ENCODE results near the gene RPH3AL.

The RPH3AL gene

DNA sequence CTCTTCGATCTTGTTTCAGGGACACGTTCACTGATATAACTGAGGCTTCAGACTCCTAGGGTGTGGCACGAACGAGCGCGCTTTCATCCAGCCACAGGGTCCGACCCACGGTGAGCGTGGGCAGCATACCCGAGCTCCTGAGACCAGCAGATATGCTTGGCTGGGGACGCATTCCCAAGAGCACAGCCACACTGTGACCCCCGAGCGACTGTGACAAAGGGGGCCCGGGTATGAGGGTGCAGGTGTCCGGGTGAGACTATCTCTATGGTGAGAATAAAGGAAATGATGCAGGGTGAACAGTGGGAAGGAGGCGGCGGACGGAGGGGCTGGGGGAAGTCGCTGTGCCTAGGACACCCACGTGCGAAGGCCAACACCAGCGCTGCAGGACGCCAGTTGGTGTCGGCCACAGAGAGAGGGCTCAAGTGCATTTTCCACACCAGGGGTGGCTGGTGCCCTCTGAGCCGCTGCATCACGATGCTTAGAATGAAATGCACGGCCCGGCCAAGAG is 17.6 kb downstream of the RPH3AL start:
- TF ChIP-seq ZNF565 (CRISPR knock-in tag; conservative IDR thresholded peaks at IDR 0.05; ENCODE audit: low read depth) (no peak), CSDC2 (CRISPR knock-in tag; IDR thresholded peaks at IDR 0.05) (no peak), TOX (CRISPR knock-in tag; IDR thresholded peaks at IDR 0.05; ENCODE audit: borderline replicate concordance) (no peak), ZFP3 (CRISPR knock-in tag; IDR thresholded peaks at IDR 0.05) (no peak), RARB (CRISPR knock-in tag; IDR thresholded peaks at IDR 0.05) (no peak), POU6F1 (CRISPR knock-in tag; IDR thresholded peaks at IDR 0.05; ENCODE audit: borderline replicate concordance, low read depth) (no peak), GLIS3 (CRISPR knock-in tag; IDR thresholded peaks at IDR 0.05) (no peak), ARNTL (CRISPR knock-in tag; IDR thresholded peaks at IDR 0.05; ENCODE audit: borderline replicate concordance, low read depth) (no peak), ESRRG (CRISPR knock-in tag; IDR thresholded peaks at IDR 0.05) (no peak), OSR1 (CRISPR knock-in tag; IDR thresholded peaks at IDR 0.05) (no peak), ZNF70 (CRISPR knock-in tag; IDR thresholded peaks at IDR 0.05) (no peak), ZFP30 (CRISPR knock-in tag; IDR thresholded peaks at IDR 0.05) (no peak), TSHZ2 (CRISPR knock-in tag; IDR thresholded peaks at IDR 0.05) (no peak), ZNF8 (CRISPR knock-in tag; IDR thresholded peaks at IDR 0.05) (no peak), TCF4 (CRISPR knock-in tag; IDR thresholded peaks at IDR 0.05; ENCODE audit: borderline replicate concordance) (no peak), PPARA (CRISPR knock-in tag; IDR thresholded peaks at IDR 0.05; ENCODE audit: borderline replicate concordance) (no peak)
- TF ChIP-seq, protein P1, sequence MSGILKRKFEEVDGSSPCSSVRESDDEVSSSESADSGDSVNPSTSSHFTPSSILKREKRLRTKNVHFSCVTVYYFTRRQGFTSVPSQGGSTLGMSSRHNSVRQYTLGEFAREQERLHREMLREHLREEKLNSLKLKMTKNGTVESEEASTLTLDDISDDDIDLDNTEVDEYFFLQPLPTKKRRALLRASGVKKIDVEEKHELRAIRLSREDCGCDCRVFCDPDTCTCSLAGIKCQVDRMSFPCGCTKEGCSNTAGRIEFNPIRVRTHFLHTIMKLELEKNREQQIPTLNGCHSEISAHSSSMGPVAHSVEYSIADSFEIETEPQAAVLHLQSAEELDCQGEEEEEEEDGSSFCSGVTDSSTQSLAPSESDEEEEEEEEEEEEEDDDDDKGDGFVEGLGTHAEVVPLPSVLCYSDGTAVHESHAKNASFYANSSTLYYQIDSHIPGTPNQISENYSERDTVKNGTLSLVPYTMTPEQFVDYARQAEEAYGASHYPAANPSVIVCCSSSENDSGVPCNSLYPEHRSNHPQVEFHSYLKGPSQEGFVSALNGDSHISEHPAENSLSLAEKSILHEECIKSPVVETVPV (CRISPR knock-in tag; IDR thresholded peaks at IDR 0.05) = no peak
- no peak for ATAC-seq

- TF ChIP-seq OSR1 (CRISPR knock-in tag; IDR thresholded peaks at IDR 0.05) = no peak
- ATAC-seq = no peak
Measured at GRCh38 chr17:333626-334396, 18.8 kb downstream of the RPH3AL start.

DNA sequence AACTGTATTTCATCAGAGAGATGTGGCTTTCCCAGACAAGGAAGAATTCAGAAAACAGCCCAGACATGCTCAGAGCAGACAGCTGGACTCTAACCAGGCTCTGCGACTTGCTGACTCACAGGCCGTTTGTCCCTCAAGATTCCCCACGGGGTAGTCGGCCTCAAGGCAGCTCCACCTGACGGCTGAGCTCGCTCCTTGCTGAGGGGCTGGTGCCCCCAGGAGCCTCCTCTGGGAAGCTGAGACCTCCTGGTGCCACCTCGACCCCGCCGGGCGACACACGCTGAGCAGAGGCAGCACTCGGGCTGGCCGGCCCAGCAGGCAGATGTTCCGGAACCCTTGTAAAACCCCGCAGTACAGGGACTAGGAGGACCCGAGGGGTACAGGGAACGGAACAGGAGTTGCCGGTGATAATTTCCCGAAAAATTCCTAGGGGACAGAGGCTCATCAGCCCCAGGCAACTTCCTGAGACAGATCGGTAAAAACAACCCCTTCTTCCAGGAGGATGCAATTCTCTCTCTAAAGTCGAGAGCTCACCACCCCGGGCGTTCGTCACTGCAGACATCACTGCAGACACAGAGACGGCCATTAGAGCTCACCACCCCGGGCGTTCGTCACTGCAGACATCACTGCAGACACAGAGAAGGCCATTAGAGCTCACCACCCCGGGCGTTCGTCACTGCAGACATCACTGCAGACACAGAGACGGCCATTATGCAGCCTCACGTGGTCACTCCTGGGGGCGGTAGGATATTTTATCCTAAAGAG is 19.9 kb downstream of the RPH3AL start:
- ATAC-seq = peak; percentile 25; the same call in 1 of the 3 replicates
- TF ChIP-seq CSDC2 (CRISPR knock-in tag; IDR thresholded peaks at IDR 0.05) (no peak), ISL1 (CRISPR knock-in tag; IDR thresholded peaks at IDR 0.05) (no peak), TSHZ2 (CRISPR knock-in tag; IDR thresholded peaks at IDR 0.05) (no peak), PPARA (CRISPR knock-in tag; IDR thresholded peaks at IDR 0.05; ENCODE audit: borderline replicate concordance) (no peak), ARNTL (CRISPR knock-in tag; IDR thresholded peaks at IDR 0.05; ENCODE audit: borderline replicate concordance, low read depth) (no peak), ZNF8 (CRISPR knock-in tag; IDR thresholded peaks at IDR 0.05) (no peak), ESRRG (CRISPR knock-in tag; IDR thresholded peaks at IDR 0.05) (no peak), RARB (CRISPR knock-in tag; IDR thresholded peaks at IDR 0.05) (no peak), ZNF70 (CRISPR knock-in tag; IDR thresholded peaks at IDR 0.05) (no peak), POU6F1 (CRISPR knock-in tag; IDR thresholded peaks at IDR 0.05; ENCODE audit: borderline replicate concordance, low read depth) (no peak), ZNF565 (CRISPR knock-in tag; conservative IDR thresholded peaks at IDR 0.05; ENCODE audit: low read depth) (no peak), SNAI2 (CRISPR knock-in tag; IDR thresholded peaks at IDR 0.05) (no peak), ZC3H10 (CRISPR knock-in tag; IDR thresholded peaks at IDR 0.05) (no peak)
- TF ChIP-seq, protein P2, sequence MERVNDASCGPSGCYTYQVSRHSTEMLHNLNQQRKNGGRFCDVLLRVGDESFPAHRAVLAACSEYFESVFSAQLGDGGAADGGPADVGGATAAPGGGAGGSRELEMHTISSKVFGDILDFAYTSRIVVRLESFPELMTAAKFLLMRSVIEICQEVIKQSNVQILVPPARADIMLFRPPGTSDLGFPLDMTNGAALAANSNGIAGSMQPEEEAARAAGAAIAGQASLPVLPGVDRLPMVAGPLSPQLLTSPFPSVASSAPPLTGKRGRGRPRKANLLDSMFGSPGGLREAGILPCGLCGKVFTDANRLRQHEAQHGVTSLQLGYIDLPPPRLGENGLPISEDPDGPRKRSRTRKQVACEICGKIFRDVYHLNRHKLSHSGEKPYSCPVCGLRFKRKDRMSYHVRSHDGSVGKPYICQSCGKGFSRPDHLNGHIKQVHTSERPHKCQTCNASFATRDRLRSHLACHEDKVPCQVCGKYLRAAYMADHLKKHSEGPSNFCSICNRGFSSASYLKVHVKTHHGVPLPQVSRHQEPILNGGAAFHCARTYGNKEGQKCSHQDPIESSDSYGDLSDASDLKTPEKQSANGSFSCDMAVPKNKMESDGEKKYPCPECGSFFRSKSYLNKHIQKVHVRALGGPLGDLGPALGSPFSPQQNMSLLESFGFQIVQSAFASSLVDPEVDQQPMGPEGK (CRISPR knock-in tag; IDR thresholded peaks at IDR 0.05; ENCODE audit: borderline replicate concordance) = no peak
